Esophagus muscularis mucosa (tissue), 4 donors: ENCODE measurements around the gene P2RY8. TPM values are rescaled to one million over a fixed set of nuclear protein-coding genes. Genes with fewer than 3 reads are reported as not detected.
"Not testable (repeated sequence)": the region's sequence is repeated elsewhere in the genome, so short reads cannot be mapped to it uniquely, and the experiment has no call there.

Source experiments
- DNase-seq: peaks from one replicate; pipeline ENCODE4 v3.0.0-alpha.2; 2017; ENCODE audit errors: extremely low spot score
- H3K27ac ChIP-seq, 4 donors: fragments of 200-600 bp; sonication (generic); replicated peaks in 1 of 4; 1 replicate in 3 of 4; 2 replicates in 1 of 4; pipeline ENCODE4 v1.5.1; 2016 to 2019; ENCODE audit warnings: mild to moderate bottlenecking in 1 of 4
- H3K27me3 ChIP-seq, 4 donors: fragments of 200-600 bp; sonication (generic); one replicate each; pipeline versions ENCODE4 v1.5.1 to v1.6.0; 2016 to 2019
- H3K36me3 ChIP-seq, 4 donors: fragments of 200-600 bp; sonication (generic); one replicate each; pipeline ENCODE4 v1.5.1; 2016 to 2019
- H3K4me1 ChIP-seq, 4 donors: fragments of 200-600 bp; sonication (generic); one replicate each; pipeline ENCODE4 v1.5.1; 2016 to 2019
- H3K4me3 ChIP-seq, 4 donors: fragments of 200-600 bp; sonication (generic); 1 replicate in 2 of 4; 2 replicates in 2 of 4; pipeline ENCODE4 v1.5.1; 2016 to 2019; ENCODE audit warnings: mild to moderate bottlenecking in 4 of 4, moderate library complexity in 1 of 4
- H3K9me3 ChIP-seq, 4 donors: fragments of 200-600 bp; sonication (generic); 1 replicate in 3 of 4; 2 replicates in 1 of 4; pipeline ENCODE4 v1.5.1; 2016 to 2019
- CTCF ChIP-seq, 3 experiments: fragments of 200-600 bp in 2 of 3; fragments of 450-650 bp in 1 of 3; sonication (generic) in 2 of 3; IDR thresholded peaks; one replicate each; pipeline ENCODE4 v1.5.1; 2017 to 2019; ENCODE audit warnings: antibody characterized with exemption in 3 of 3, mild to moderate bottlenecking in 2 of 3, moderate library complexity in 1 of 3
- EP300 ChIP-seq: sonication (generic); formaldehyde crosslinking; IDR thresholded peaks from one replicate; pipeline ENCODE4 v1.6.1; 2017; ENCODE audit warnings: antibody characterized with exemption
- POLR2A ChIP-seq: fragments of 450-650 bp; IDR thresholded peaks from one replicate; pipeline ENCODE4 v1.6.1; 2017; ENCODE audit warnings: antibody characterized with exemption, moderate library complexity, mild to moderate bottlenecking, low read depth
- POLR2AphosphoS5 ChIP-seq, 2 donors: sonication (generic); formaldehyde crosslinking; IDR thresholded peaks; one replicate each; pipeline ENCODE4 v1.6.1; 2017; ENCODE audit warnings: antibody characterized with exemption in 2 of 2
- WGBS: methylation state at CpG from one replicate; pipeline ENCODE4 v1.1.5; 2018; 5-methylcytosine and 5-hydroxymethylcytosine counted together
- intact Hi-C: fragments of 100-400 bp; cut with DNase I; formaldehyde crosslinking; loops from one replicate; pipeline ENCODE4 v1.15.1; 2023
- total RNA-seq, 4 donors: library from RNA; depleted of rRNA; stranded (reverse); fragments of >200 nt; gene quantifications; one replicate each; pipeline versions ENCODE4 v1.1.0 to v1.2.1, GENCODE V29; 2016

The P2RY8 gene
- total RNA-seq, 4 donors from 2014 or later, result 0.63 to 3.1 (median 1.9) TPM

- Histone ChIP-seq H3K4me1 (no peaks in the 10 kb centered on the region), H3K27ac (no peak overlapping the region), H3K27me3 (peaks cover 0 to 19% (median 0%) of the 10 kb centered on the region in 4 donors), H3K9me3 (no peaks in the 10 kb centered on the region), H3K36me3 (no peaks in the 10 kb centered on the region), H3K4me3 (no peak overlapping the region)
- DNase-seq, result no peak
- intact Hi-C loops, result no loop called here
- whole genome bisulfite sequencing, result 54% methylated on average over 2 of the region's 2 CpGs
- TF ChIP-seq POLR2A (no peak), EP300 (no peak), POLR2AphosphoS5 (IDR thresholded peaks at IDR 0.05) (no peak), CTCF (IDR thresholded peaks at IDR 0.05) (no peak)
Observed at GRCh38 chrX:1561164-1561563, 24.2 kb upstream of the P2RY8 start.

- no peak overlapping the region for H3K4me3 ChIP-seq
- intact Hi-C loops, result no loop called here
- no peaks in the 10 kb centered on the region for H3K4me1 ChIP-seq
- peaks cover 0 to 19% (median 0%) of the 10 kb centered on the region in 4 donors for H3K27me3 ChIP-seq
- no peaks in the 10 kb centered on the region for H3K36me3 ChIP-seq
- H3K9me3 ChIP-seq, result peaks cover 0 to 4% (median 0%) of the 10 kb centered on the region in 4 donors
- no peak for TF ChIP-seq POLR2AphosphoS5 (IDR thresholded peaks at IDR 0.05)
- TF ChIP-seq POLR2A, result no peak
- H3K27ac ChIP-seq, result no peak overlapping the region
- DNase-seq, result peak; percentile 83
- 91% methylated on average over 13 of the region's 13 CpGs for WGBS
Observed at GRCh38 chrX:1558761-1559468, 21.9 kb upstream of the P2RY8 start.

GRCh38 chrX:1557442-1557841 lies 20.5 kb upstream of the P2RY8 start:
- DNase-seq, intact Hi-C loops: not testable (repeated sequence)

GRCh38 chrX:1555370-1555769 lies 18.4 kb upstream of the P2RY8 start:
- 82% methylated on average over 6 of the region's 6 CpGs for WGBS
- H3K36me3 ChIP-seq, result no peaks in the 10 kb centered on the region
- H3K27me3 ChIP-seq, result peaks cover 0 to 7% (median 0%) of the 10 kb centered on the region in 4 donors
- H3K9me3 ChIP-seq, result peaks cover 0 to 9% (median 6%) of the 10 kb centered on the region in 4 donors
- no peak overlapping the region for H3K27ac ChIP-seq
- H3K4me1 ChIP-seq, result no peaks in the 10 kb centered on the region
- TF ChIP-seq CTCF (IDR thresholded peaks at IDR 0.05) (no peak), EP300 (no peak), POLR2AphosphoS5 (IDR thresholded peaks at IDR 0.05) (no peak)
- DNase-seq, result no peak
- intact Hi-C loops, result no loop called here
- H3K4me3 ChIP-seq, result no peak overlapping the region

More at GRCh38 chrX:1557442-1557841, 20.5 kb upstream of the P2RY8 start:
- not testable (repeated sequence) for H3K36me3 ChIP-seq, H3K27ac ChIP-seq, H3K4me3 ChIP-seq, H3K4me1 ChIP-seq, H3K9me3 ChIP-seq
- peaks cover 0 to 15% (median 0%) of the 10 kb centered on the region in 4 donors for H3K27me3 ChIP-seq

GRCh38 chrX:1554469-1555210 lies 17.7 kb upstream of the P2RY8 start:
- Histone ChIP-seq H3K4me3 (no peak overlapping the region), H3K27me3 (peaks cover 0 to 7% (median 0%) of the 10 kb centered on the region in 4 donors), H3K27ac (peak overlapping the region in 1 of 4 donors; percentile 36), H3K4me1 (no peaks in the 10 kb centered on the region), H3K36me3 (no peaks in the 10 kb centered on the region), H3K9me3 (peaks cover 0 to 9% (median 6%) of the 10 kb centered on the region in 4 donors)
- WGBS, result 75% methylated on average over 19 of the region's 19 CpGs
- intact Hi-C loops, result no loop called here
- peak; percentile 47 for DNase-seq
- TF ChIP-seq POLR2AphosphoS5 (IDR thresholded peaks at IDR 0.05), result no peak
- TF ChIP-seq EP300, result no peak
- no peak for TF ChIP-seq POLR2A

- Histone ChIP-seq H3K4me1 (peaks cover 0 to 4% (median 0%) of the 10 kb centered on the region in 4 donors), H3K36me3 (no peaks in the 10 kb centered on the region), H3K4me3 (no peak overlapping the region), H3K9me3 (peaks cover 0 to 9% (median 6%) of the 10 kb centered on the region in 4 donors), H3K27ac (no peak overlapping the region), H3K27me3 (no peaks in the 10 kb centered on the region)
- no peak for DNase-seq
- TF ChIP-seq EP300, result no peak
- TF ChIP-seq POLR2A, result no peak
- no peak for TF ChIP-seq CTCF (IDR thresholded peaks at IDR 0.05)
- TF ChIP-seq POLR2AphosphoS5 (IDR thresholded peaks at IDR 0.05), result no peak
- 81% methylated on average over 3 of the region's 3 CpGs for WGBS
- intact Hi-C loops, result no loop called here
Observed at GRCh38 chrX:1551959-1552546, 15.1 kb upstream of the P2RY8 start.
